LNCaP clone FGC (cell line): ENCODE measurements around the gene ATAD3A.

Experiments used
- DNase-seq: peaks from one replicate; pipeline ENCODE4 v3.0.0-alpha.2; 2011; ENCODE audit warnings: low read depth
- H3K4me3 ChIP-seq: 2 replicates; pipeline ENCODE4 v1.5.1; 2011; ENCODE audit warnings: mild to moderate bottlenecking, low read depth, low read length, control low read depth
- CTCF ChIP-seq: IDR thresholded peaks from 2 replicates; pipeline ENCODE4 v1.5.1; 2012; ENCODE audit warnings: mild to moderate bottlenecking; ENCODE audit not compliant: control insufficient read depth, insufficient read depth; ENCODE audit errors: extremely low read depth

Gene ATAD3A

GRCh38 chr1:1558591-1558990 is 46.6 kb downstream of the ATAD3A start:
- DNase-seq: no peak
- no peak for TF ChIP-seq CTCF

GRCh38 chr1:1559066-1559465 is 47.1 kb downstream of the ATAD3A start:
- no peak for TF ChIP-seq CTCF
- peak; percentile 41 for DNase-seq
- H3K4me3 ChIP-seq: no peak overlapping the region

More at GRCh38 chr1:1558591-1558990, 46.6 kb downstream of the ATAD3A start:
- H3K4me3 ChIP-seq: no peak overlapping the region

- TF ChIP-seq CTCF: no peak
- no peak for DNase-seq
Measured at GRCh38 chr1:1560178-1560577, 48.2 kb downstream of the ATAD3A start.

GRCh38 chr1:1561801-1562470 is 50.0 kb downstream of the ATAD3A start:
- no peak for DNase-seq
- no peak overlapping the region for H3K4me3 ChIP-seq
- no peak for TF ChIP-seq CTCF

More at GRCh38 chr1:1560178-1560577, 48.2 kb downstream of the ATAD3A start:
- no peak overlapping the region for H3K4me3 ChIP-seq

GRCh38 chr1:1562556-1563195 is 50.7 kb downstream of the ATAD3A start:
- DNase-seq: no peak
- H3K4me3 ChIP-seq: no peak overlapping the region
- TF ChIP-seq CTCF: no peak

GRCh38 chr1:1563688-1564087 is 51.7 kb downstream of the ATAD3A start:
- DNase-seq: no peak
- no peak overlapping the region for H3K4me3 ChIP-seq
- no peak for TF ChIP-seq CTCF
